Smooth muscle cell of trachea (primary cell): ENCODE measurements around the gene ARSH. TPM values are rescaled to one million over a fixed set of nuclear protein-coding genes. Genes with fewer than 3 reads are reported as not detected.

Experiments
- total RNA-seq: library from RNA; depleted of rRNA; stranded (reverse); fragments of >200 nt; gene quantifications from 2 replicates; pipeline ENCODE4 v1.2.1, GENCODE V29; 2014

Gene ARSH, protein sequence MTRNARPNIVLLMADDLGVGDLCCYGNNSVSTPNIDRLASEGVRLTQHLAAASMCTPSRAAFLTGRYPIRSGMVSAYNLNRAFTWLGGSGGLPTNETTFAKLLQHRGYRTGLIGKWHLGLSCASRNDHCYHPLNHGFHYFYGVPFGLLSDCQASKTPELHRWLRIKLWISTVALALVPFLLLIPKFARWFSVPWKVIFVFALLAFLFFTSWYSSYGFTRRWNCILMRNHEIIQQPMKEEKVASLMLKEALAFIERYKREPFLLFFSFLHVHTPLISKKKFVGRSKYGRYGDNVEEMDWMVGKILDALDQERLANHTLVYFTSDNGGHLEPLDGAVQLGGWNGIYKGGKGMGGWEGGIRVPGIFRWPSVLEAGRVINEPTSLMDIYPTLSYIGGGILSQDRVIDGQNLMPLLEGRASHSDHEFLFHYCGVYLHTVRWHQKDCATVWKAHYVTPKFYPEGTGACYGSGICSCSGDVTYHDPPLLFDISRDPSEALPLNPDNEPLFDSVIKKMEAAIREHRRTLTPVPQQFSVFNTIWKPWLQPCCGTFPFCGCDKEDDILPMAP
- total RNA-seq: not detected in 2 replicates

DNA sequence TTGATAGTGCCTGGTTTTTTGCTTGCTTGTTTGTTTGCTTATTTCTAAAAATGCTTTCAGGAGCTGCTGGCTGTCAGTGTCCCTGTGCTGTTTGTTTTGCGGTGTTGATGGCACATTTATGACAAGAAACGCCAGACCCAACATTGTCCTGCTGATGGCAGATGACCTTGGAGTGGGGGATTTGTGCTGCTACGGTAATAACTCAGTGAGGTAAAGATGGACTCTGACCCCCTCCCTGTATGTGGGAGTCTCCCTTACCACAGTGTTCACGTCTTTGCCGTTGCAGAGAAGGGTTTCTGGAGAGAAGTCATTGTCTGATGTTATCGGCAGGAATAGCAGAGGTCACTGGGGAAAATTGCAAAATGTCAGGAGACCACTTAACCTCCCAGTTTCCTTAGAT, at the start of gene ARSH:
ARSH (plus strand) TSS at position 52 of the 400 bp plus-strand sequence; CDS start at position 119, 67 bp downstream.

Other genes starting within 250 kb of the ARSH start
- gene GYG2, start 177.6 kb upstream of the ARSH start, total RNA-seq: 4.5 and 9.3 TPM in 2 replicates
- 15.4 and 36.1 TPM in 2 replicates for gene ARSD, start 77.2 kb upstream of the ARSH start, total RNA-seq
- not detected in 2 replicates for gene ARSF, start 34.9 kb downstream of the ARSH start, total RNA-seq